ENCODE results near the gene YARS2.

The YARS2 gene

GRCh38 chr12:32698285-32698684 lies 57.4 kb downstream of the YARS2 start:
- peaks cover 42% of the 10 kb centered on the region for H3K4me1 ChIP-seq (ENCODE audit: control insufficient read depth, low read length)
- peaks cover 17% of the 10 kb centered on the region; the same call in 1 of the 2 replicates for H4K20me1 ChIP-seq (ENCODE audit: control insufficient read depth, insufficient read depth, low read depth, low read length)

GRCh38 chr12:32697445-32697844 lies 58.3 kb downstream of the YARS2 start:
- peaks cover 50% of the 10 kb centered on the region for H3K4me1 ChIP-seq (ENCODE audit: control insufficient read depth, low read length)
- H3F3A ChIP-seq (ENCODE audit: control insufficient read depth, insufficient read depth) = no peaks in the 10 kb centered on the region
- peaks cover 88% of the 10 kb centered on the region for H3K79me2 ChIP-seq (ENCODE audit: control insufficient read depth, low read length)
- no peak overlapping the region for H3K27ac ChIP-seq (ENCODE audit: low read depth, low read length)
- H3K36me3 ChIP-seq (ENCODE audit: control insufficient read depth, low read length) = peaks cover 43% of the 10 kb centered on the region
- no peak for TF ChIP-seq EZH2phosphoT487 (IDR thresholded peaks at IDR 0.05; ENCODE audit: borderline replicate concordance, low read length)
- TF ChIP-seq, protein P1, sequence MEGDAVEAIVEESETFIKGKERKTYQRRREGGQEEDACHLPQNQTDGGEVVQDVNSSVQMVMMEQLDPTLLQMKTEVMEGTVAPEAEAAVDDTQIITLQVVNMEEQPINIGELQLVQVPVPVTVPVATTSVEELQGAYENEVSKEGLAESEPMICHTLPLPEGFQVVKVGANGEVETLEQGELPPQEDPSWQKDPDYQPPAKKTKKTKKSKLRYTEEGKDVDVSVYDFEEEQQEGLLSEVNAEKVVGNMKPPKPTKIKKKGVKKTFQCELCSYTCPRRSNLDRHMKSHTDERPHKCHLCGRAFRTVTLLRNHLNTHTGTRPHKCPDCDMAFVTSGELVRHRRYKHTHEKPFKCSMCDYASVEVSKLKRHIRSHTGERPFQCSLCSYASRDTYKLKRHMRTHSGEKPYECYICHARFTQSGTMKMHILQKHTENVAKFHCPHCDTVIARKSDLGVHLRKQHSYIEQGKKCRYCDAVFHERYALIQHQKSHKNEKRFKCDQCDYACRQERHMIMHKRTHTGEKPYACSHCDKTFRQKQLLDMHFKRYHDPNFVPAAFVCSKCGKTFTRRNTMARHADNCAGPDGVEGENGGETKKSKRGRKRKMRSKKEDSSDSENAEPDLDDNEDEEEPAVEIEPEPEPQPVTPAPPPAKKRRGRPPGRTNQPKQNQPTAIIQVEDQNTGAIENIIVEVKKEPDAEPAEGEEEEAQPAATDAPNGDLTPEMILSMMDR (IDR thresholded peaks at IDR 0.05; ENCODE audit: low read depth, low read length, poor library complexity, severe bottlenecking) = no peak
- peaks cover 26% of the 10 kb centered on the region for H4K20me1 ChIP-seq (ENCODE audit: control insufficient read depth, insufficient read depth, low read depth, low read length)
- no peaks in the 10 kb centered on the region for H3K9me3 ChIP-seq (ENCODE audit: control insufficient read depth, insufficient read depth, low read length)
- H3K4me2 ChIP-seq (ENCODE audit: low read length) = peak overlapping the region; percentile 47; the same call in 1 of the 2 replicates
- no peaks in the 10 kb centered on the region for H3K9me2 ChIP-seq (replicated peaks; ENCODE audit: control insufficient read depth, low read length)
- no peaks in the 10 kb centered on the region for H3K27me3 ChIP-seq (ENCODE audit: control insufficient read depth, low read length)
- no peak overlapping the region for H3K4me3 ChIP-seq (ENCODE audit: low read length)

More at GRCh38 chr12:32698285-32698684, 57.4 kb downstream of the YARS2 start:
- peaks cover 4% of the 10 kb centered on the region; the same call in 1 of the 2 replicates for H3F3A ChIP-seq (ENCODE audit: control insufficient read depth, insufficient read depth)
- no peak overlapping the region for H3K27ac ChIP-seq (ENCODE audit: low read depth, low read length)
- H3K79me2 ChIP-seq (ENCODE audit: control insufficient read depth, low read length) = peaks cover 86% of the 10 kb centered on the region
- H3K27me3 ChIP-seq (ENCODE audit: control insufficient read depth, low read length) = no peaks in the 10 kb centered on the region
- TF ChIP-seq, protein P1 (IDR thresholded peaks at IDR 0.05; ENCODE audit: low read depth, low read length, poor library complexity, severe bottlenecking) = no peak
- TF ChIP-seq EZH2phosphoT487 (IDR thresholded peaks at IDR 0.05; ENCODE audit: borderline replicate concordance, low read length) = no peak
- H3K9me3 ChIP-seq (ENCODE audit: control insufficient read depth, insufficient read depth, low read length) = no peaks in the 10 kb centered on the region
- H3K36me3 ChIP-seq (ENCODE audit: control insufficient read depth, low read length) = peaks cover 43% of the 10 kb centered on the region
- no peak overlapping the region; the same call in 1 of the 2 replicates for H3K4me3 ChIP-seq (ENCODE audit: low read length)
- no peaks in the 10 kb centered on the region for H3K9me2 ChIP-seq (replicated peaks; ENCODE audit: control insufficient read depth, low read length)
- H3K4me2 ChIP-seq (ENCODE audit: low read length) = peak overlapping the region; percentile 47
